ENCODE measurements around the gene SERPINB10. TPM values are rescaled to one million over a fixed set of nuclear protein-coding genes. Genes with fewer than 3 reads are reported as not detected.

SERPINB10 gene
- total RNA-seq, 1 donor: not detected

- no peak overlapping the region for H3K4me3 ChIP-seq (ENCODE audit: low read depth, low read length)
- peak; percentile 13 for DNase-seq (ENCODE audit: low read depth)
- no peak for TF ChIP-seq CTCF (IDR thresholded peaks at IDR 0.05; ENCODE audit: insufficient read depth, low read length)
These were observed 46.1 kb downstream of the SERPINB10 start for GRCh38 chr18:63953811-63954210.

GRCh38 chr18:63956755-63957154 lies 49.0 kb downstream of the SERPINB10 start:
- no peak overlapping the region for H3K4me3 ChIP-seq (ENCODE audit: low read depth, low read length)
- DNase-seq (ENCODE audit: low read depth): no peak
- no peak for TF ChIP-seq CTCF (IDR thresholded peaks at IDR 0.05; ENCODE audit: insufficient read depth, low read length)

GRCh38 chr18:63960891-63961290 lies 53.1 kb downstream of the SERPINB10 start:
- no peak overlapping the region for H3K4me3 ChIP-seq (ENCODE audit: low read depth, low read length)
- no peak for DNase-seq (ENCODE audit: low read depth)
- no peak for TF ChIP-seq CTCF (IDR thresholded peaks at IDR 0.05; ENCODE audit: insufficient read depth, low read length)

GRCh38 chr18:63961435-63961980 lies 53.8 kb downstream of the SERPINB10 start:
- no peak overlapping the region for H3K4me3 ChIP-seq (ENCODE audit: low read depth, low read length)
- no peak for DNase-seq (ENCODE audit: low read depth)
- TF ChIP-seq CTCF (IDR thresholded peaks at IDR 0.05; ENCODE audit: insufficient read depth, low read length): no peak

- no peak overlapping the region for H3K4me3 ChIP-seq (ENCODE audit: low read depth, low read length)
- no peak for DNase-seq (ENCODE audit: low read depth)
- TF ChIP-seq CTCF (IDR thresholded peaks at IDR 0.05; ENCODE audit: insufficient read depth, low read length): no peak
These were observed 54.4 kb downstream of the SERPINB10 start for GRCh38 chr18:63962137-63962536.

GRCh38 chr18:63963615-63964256 lies 56.0 kb downstream of the SERPINB10 start:
- peak; percentile 96 for TF ChIP-seq CTCF (IDR thresholded peaks at IDR 0.05; ENCODE audit: insufficient read depth, low read length)
- H3K4me3 ChIP-seq (ENCODE audit: low read depth, low read length): no peak overlapping the region
- peak; percentile 81 for DNase-seq (ENCODE audit: low read depth)

GRCh38 chr18:63964908-63965307 lies 57.1 kb downstream of the SERPINB10 start:
- TF ChIP-seq CTCF (IDR thresholded peaks at IDR 0.05; ENCODE audit: insufficient read depth, low read length): no peak
- no peak overlapping the region for H3K4me3 ChIP-seq (ENCODE audit: low read depth, low read length)
- no peak for DNase-seq (ENCODE audit: low read depth)
